ENCODE data around the gene PSME1.

The PSME1 gene

DNA sequence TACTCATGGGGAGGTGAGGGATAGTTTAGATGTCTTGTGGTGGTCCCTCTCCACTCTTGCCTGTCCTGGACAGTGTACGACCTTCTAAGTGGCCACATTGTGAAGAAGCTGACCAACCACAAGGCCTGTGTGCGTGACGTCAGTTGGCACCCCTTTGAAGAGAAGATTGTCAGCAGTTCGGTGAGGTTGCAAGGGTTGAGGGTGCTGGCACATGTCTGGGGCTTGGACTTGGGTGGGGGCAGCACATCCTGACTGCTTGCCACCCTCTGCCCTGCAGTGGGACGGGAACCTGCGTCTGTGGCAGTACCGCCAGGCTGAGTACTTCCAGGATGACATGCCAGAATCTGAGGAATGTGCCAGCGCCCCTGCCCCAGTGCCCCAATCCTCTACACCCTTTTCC, 13.1 kb upstream of the PSME1 start:
- Histone ChIP-seq H3K4me2 (ENCODE audit: insufficient read depth, low read length, poor library complexity, severe bottlenecking) (no peak overlapping the region), H2AFZ (ENCODE audit: low read length) (no peak overlapping the region), H3K23ac (ENCODE audit: low read depth, low read length, poor library complexity) (peak overlapping the region; percentile 35), H2BK15ac (ENCODE audit: low read length) (no peak overlapping the region), H4K8ac (ENCODE audit: low read depth, low read length) (no peak overlapping the region), H3K18ac (ENCODE audit: low read length) (no peak overlapping the region), H3K4me3 (ENCODE audit: low read length in 2 of 2) (no peak overlapping the region), H3K36me3 (replicated peaks in 1 of 2; ENCODE audit: control insufficient read depth in 2 of 2, insufficient read depth in 2 of 2, low read length in 2 of 2) (peaks cover 30 to 53% of the 10 kb centered on the region in 2 donors), H2AK5ac (ENCODE audit: low read depth, low read length) (no peak overlapping the region), H3K4me1 (ENCODE audit: control insufficient read depth in 2 of 2, insufficient read depth in 1 of 2, low read depth in 1 of 2, low read length in 2 of 2) (no peaks in the 10 kb centered on the region), H3K27me3 (ENCODE audit: control insufficient read depth in 3 of 3, insufficient read depth in 3 of 3, low read depth in 1 of 3, low read length in 3 of 3) (no peaks in the 10 kb centered on the region), H3K4ac (ENCODE audit: low read length) (no peak overlapping the region), H3K27ac (replicated peaks; ENCODE audit: low read length) (no peak overlapping the region), H2BK5ac (ENCODE audit: low read length) (no peak overlapping the region), H3K9me3 (replicated peaks in 1 of 2; ENCODE audit: control insufficient read depth in 2 of 2, insufficient read depth in 1 of 2, low read depth in 1 of 2, low read length in 2 of 2) (no peaks in the 10 kb centered on the region), H4K91ac (ENCODE audit: low read depth, low read length, poor library complexity) (no peak overlapping the region), H2BK12ac (ENCODE audit: low read length) (no peak overlapping the region), H2BK120ac (ENCODE audit: low read depth, low read length) (no peak overlapping the region), H3K9ac (ENCODE audit: low read depth, low read length, poor library complexity) (peak overlapping the region; percentile 27), H3K14ac (ENCODE audit: low read length) (no peak overlapping the region), H3K79me1 (ENCODE audit: low read depth, low read length) (no peaks in the 10 kb centered on the region)
- DNase-seq (ENCODE audit: low spot score): no peak
- WGBS, 2 donors (ENCODE audit: extremely low coverage in 2 of 2, insufficient read length in 2 of 2, insufficient replicate concordance in 1 of 2): no CpG with 5 or more reads among the region's 8 CpGs

DNA sequence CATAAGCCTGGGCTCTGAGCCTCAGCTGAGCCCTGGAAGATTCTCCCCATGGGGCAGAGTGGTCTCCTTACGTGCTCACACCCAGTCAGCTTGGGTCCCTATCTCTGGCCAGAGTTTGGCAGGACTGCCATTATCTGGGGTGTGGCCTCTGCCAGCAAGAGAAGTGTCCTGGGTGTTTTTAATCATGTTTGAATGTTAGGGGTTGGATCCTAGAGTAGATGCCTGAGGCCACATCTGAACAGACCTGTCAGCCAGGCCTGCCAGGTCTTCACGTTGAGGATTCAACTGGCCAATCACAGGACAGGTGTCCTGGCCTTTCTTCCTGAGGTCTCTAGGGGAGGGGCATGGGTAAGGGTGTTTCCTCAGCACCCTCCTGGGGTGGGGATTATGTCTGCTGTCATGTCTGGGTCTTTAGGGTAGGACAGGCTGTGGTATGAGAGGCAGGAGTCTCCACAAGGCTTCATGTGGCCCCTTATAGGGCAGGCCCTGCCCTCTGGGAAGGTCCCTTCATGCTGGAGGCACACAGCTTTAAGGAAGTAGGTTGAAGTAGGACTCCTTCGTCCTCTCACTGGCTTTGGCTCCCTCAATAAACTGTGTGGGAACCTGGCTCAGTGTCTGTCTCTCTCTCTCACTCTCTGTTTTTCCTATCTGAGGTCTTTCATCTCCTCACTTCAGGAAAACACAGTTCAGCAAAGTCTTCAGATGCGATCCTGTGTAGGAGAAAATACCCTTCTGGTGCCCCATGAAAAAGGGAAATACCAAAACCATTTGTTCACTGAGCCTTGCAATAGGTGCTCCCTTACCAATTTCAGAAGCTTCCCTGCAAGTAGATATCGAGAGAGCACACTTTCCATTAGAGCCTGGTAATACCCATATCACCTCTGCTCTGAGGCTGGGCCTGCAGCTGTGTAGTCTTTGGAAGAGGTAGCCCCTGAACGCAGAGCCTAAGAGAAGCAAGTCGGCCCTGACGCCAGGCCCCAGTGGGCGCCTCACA, 12.3 kb upstream of the PSME1 start:
- Histone ChIP-seq H2BK5ac (ENCODE audit: low read length) (no peak overlapping the region), H2AK5ac (ENCODE audit: low read depth, low read length) (no peak overlapping the region), H3K36me3 (replicated peaks in 1 of 2; ENCODE audit: control insufficient read depth in 2 of 2, insufficient read depth in 2 of 2, low read length in 2 of 2) (peaks cover 26 to 44% of the 10 kb centered on the region in 2 donors)

DNA sequence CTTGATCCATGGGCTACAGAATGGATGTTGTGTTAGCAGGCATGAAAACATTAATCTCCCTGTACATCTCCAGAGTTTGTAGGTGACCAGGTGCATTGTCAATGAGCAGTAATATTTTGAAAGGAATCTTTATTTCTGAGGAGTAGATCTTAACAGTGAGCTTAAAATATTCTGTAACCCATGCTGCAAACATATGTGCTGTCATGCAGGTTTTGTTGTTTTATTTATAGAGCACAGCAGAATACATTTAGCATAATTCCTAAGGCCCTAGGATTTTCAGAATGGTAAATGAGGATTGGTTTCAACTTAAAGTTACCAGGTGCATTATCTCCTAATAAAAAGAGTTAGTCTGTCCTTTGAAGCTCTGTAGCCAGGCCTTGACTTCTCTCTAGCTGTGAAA, 9.1 kb upstream of the PSME1 start:
- no peak overlapping the region for H2AK5ac ChIP-seq (ENCODE audit: low read depth, low read length)
- no peak overlapping the region for H2BK12ac ChIP-seq (ENCODE audit: low read length)
- no peak overlapping the region for H4K91ac ChIP-seq (ENCODE audit: low read depth, low read length, poor library complexity)
- H3K14ac ChIP-seq (ENCODE audit: low read length): no peak overlapping the region
- H3K9ac ChIP-seq (ENCODE audit: low read depth, low read length, poor library complexity): no peak overlapping the region
- no peak overlapping the region for H3K27ac ChIP-seq (replicated peaks; ENCODE audit: low read length)
- no peaks in the 10 kb centered on the region for H3K4me1 ChIP-seq (ENCODE audit: control insufficient read depth in 2 of 2, insufficient read depth in 1 of 2, low read depth in 1 of 2, low read length in 2 of 2)
- no peak overlapping the region for H2BK120ac ChIP-seq (ENCODE audit: low read depth, low read length)
- H2AFZ ChIP-seq (ENCODE audit: low read length): no peak overlapping the region
- H3K27me3 ChIP-seq (ENCODE audit: control insufficient read depth in 3 of 3, insufficient read depth in 3 of 3, low read depth in 1 of 3, low read length in 3 of 3): no peaks in the 10 kb centered on the region
- H3K4me3 ChIP-seq (ENCODE audit: low read length in 2 of 2): no peak overlapping the region
- H3K4me2 ChIP-seq (ENCODE audit: insufficient read depth, low read length, poor library complexity, severe bottlenecking): no peak overlapping the region
- H3K36me3 ChIP-seq (replicated peaks in 1 of 2; ENCODE audit: control insufficient read depth in 2 of 2, insufficient read depth in 2 of 2, low read length in 2 of 2): peaks cover 9 to 16% of the 10 kb centered on the region in 2 donors
- no peak overlapping the region for H3K23ac ChIP-seq (ENCODE audit: low read depth, low read length, poor library complexity)
- H2BK5ac ChIP-seq (ENCODE audit: low read length): no peak overlapping the region
- no peaks in the 10 kb centered on the region for H3K79me1 ChIP-seq (ENCODE audit: low read depth, low read length)
- H3K9me3 ChIP-seq (replicated peaks in 1 of 2; ENCODE audit: control insufficient read depth in 2 of 2, insufficient read depth in 1 of 2, low read depth in 1 of 2, low read length in 2 of 2): no peaks in the 10 kb centered on the region
- H4K8ac ChIP-seq (ENCODE audit: low read depth, low read length): no peak overlapping the region
- no peak overlapping the region for H3K4ac ChIP-seq (ENCODE audit: low read length)
- no peak overlapping the region for H3K18ac ChIP-seq (ENCODE audit: low read length)
- H2BK15ac ChIP-seq (ENCODE audit: low read length): no peak overlapping the region
- DNase-seq (ENCODE audit: low spot score): no peak

More for the DNA sequence above, 12.3 kb upstream of the PSME1 start:
- Histone ChIP-seq H3K14ac (ENCODE audit: low read length) (no peak overlapping the region), H2BK120ac (ENCODE audit: low read depth, low read length) (no peak overlapping the region), H3K4me2 (ENCODE audit: insufficient read depth, low read length, poor library complexity, severe bottlenecking) (no peak overlapping the region), H3K4me3 (ENCODE audit: low read length in 2 of 2) (peak overlapping the region in 1 of 2 donors; percentile 33), H4K8ac (ENCODE audit: low read depth, low read length) (no peak overlapping the region), H3K9ac (ENCODE audit: low read depth, low read length, poor library complexity) (no peak overlapping the region), H3K79me1 (ENCODE audit: low read depth, low read length) (no peaks in the 10 kb centered on the region), H3K4ac (ENCODE audit: low read length) (no peak overlapping the region), H2BK15ac (ENCODE audit: low read length) (no peak overlapping the region), H3K4me1 (ENCODE audit: control insufficient read depth in 2 of 2, insufficient read depth in 1 of 2, low read depth in 1 of 2, low read length in 2 of 2) (no peaks in the 10 kb centered on the region), H3K9me3 (replicated peaks in 1 of 2; ENCODE audit: control insufficient read depth in 2 of 2, insufficient read depth in 1 of 2, low read depth in 1 of 2, low read length in 2 of 2) (no peaks in the 10 kb centered on the region), H3K27ac (replicated peaks; ENCODE audit: low read length) (no peak overlapping the region), H2BK12ac (ENCODE audit: low read length) (no peak overlapping the region), H3K27me3 (ENCODE audit: control insufficient read depth in 3 of 3, insufficient read depth in 3 of 3, low read depth in 1 of 3, low read length in 3 of 3) (no peaks in the 10 kb centered on the region), H2AFZ (ENCODE audit: low read length) (no peak overlapping the region), H3K18ac (ENCODE audit: low read length) (no peak overlapping the region), H4K91ac (ENCODE audit: low read depth, low read length, poor library complexity) (no peak overlapping the region), H3K23ac (ENCODE audit: low read depth, low read length, poor library complexity) (no peak overlapping the region)
- DNase-seq (ENCODE audit: low spot score): no peak
- no CpG with 5 or more reads among the region's 9 CpGs for WGBS, 2 donors (ENCODE audit: extremely low coverage in 2 of 2, insufficient read length in 2 of 2, insufficient replicate concordance in 1 of 2)

DNA sequence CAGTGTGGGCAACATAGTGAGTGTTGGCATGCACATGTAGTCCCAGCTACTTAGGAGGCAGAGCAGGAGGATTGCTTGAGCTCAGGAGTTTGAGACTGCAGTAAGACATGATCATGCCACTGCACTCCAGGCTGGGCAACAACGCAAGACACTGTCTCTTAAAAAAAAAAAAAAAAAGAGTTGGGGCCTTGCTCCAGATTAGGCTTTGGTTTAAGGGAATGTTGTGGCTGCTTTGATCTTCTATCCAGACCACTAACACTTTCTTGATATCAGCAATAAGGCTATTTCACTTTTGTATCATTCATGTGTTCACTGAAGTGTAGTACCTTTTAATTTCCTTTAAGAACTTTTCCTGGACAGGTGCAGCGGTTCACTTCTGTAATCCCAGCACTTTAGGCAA, 8.3 kb upstream of the PSME1 start:
- Histone ChIP-seq H4K91ac (ENCODE audit: low read depth, low read length, poor library complexity) (no peak overlapping the region), H3K9ac (ENCODE audit: low read depth, low read length, poor library complexity) (no peak overlapping the region), H3K4me2 (ENCODE audit: insufficient read depth, low read length, poor library complexity, severe bottlenecking) (no peak overlapping the region), H2BK15ac (ENCODE audit: low read length) (no peak overlapping the region), H3K4me3 (ENCODE audit: low read length in 2 of 2) (no peak overlapping the region), H4K8ac (ENCODE audit: low read depth, low read length) (no peak overlapping the region), H2AK5ac (ENCODE audit: low read depth, low read length) (no peak overlapping the region), H3K4me1 (ENCODE audit: control insufficient read depth in 2 of 2, insufficient read depth in 1 of 2, low read depth in 1 of 2, low read length in 2 of 2) (no peaks in the 10 kb centered on the region), H2BK120ac (ENCODE audit: low read depth, low read length) (no peak overlapping the region), H3K27ac (replicated peaks; ENCODE audit: low read length) (no peak overlapping the region), H3K14ac (ENCODE audit: low read length) (no peak overlapping the region), H3K27me3 (ENCODE audit: control insufficient read depth in 3 of 3, insufficient read depth in 3 of 3, low read depth in 1 of 3, low read length in 3 of 3) (no peaks in the 10 kb centered on the region), H3K23ac (ENCODE audit: low read depth, low read length, poor library complexity) (no peak overlapping the region), H3K4ac (ENCODE audit: low read length) (no peak overlapping the region), H2AFZ (ENCODE audit: low read length) (no peak overlapping the region), H3K9me3 (replicated peaks in 1 of 2; ENCODE audit: control insufficient read depth in 2 of 2, insufficient read depth in 1 of 2, low read depth in 1 of 2, low read length in 2 of 2) (no peaks in the 10 kb centered on the region), H3K36me3 (replicated peaks in 1 of 2; ENCODE audit: control insufficient read depth in 2 of 2, insufficient read depth in 2 of 2, low read length in 2 of 2) (peaks cover 8 to 12% of the 10 kb centered on the region in 2 donors), H3K18ac (ENCODE audit: low read length) (no peak overlapping the region), H2BK5ac (ENCODE audit: low read length) (no peak overlapping the region), H2BK12ac (ENCODE audit: low read length) (no peak overlapping the region), H3K79me1 (ENCODE audit: low read depth, low read length) (no peaks in the 10 kb centered on the region)
- WGBS, 2 donors (ENCODE audit: extremely low coverage in 2 of 2, insufficient read length in 2 of 2, insufficient replicate concordance in 1 of 2): no CpG with 5 or more reads among the region's 2 CpGs
- no peak for DNase-seq (ENCODE audit: low spot score)

Measured in neuronal stem cell (in vitro differentiated cells).